DMS53 treated with DMSO at 0.1 percent for 48 hours (cell line): ENCODE data around the gene CIC.

ENCODE experiments used
- DNase-seq: peaks from one replicate; lab custom pipeline; 2025; ENCODE audit not compliant: unreplicated experiment; lab: John Stamatoyannopoulos, UW

Gene CIC

DNA sequence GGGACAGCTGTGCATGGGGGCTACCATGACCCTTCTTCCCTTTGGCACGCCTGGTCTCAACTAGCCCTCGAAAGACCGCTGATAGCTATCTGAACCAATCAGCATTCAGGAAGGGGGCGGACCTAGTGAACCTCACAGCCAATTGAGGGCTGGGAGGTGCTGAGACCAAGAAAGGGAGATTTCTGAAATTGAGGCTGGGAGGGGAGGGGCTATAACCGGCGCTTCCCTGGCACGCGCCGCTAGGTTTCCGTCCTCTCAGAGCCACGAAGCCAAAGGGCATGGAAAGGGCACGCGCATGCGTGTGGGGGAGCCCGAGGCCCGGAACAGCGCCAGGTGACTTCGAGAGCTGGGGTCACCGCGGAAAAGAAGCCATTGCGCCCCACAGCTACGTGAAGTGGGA, 37.6 kb downstream of the CIC start:
- no peak for DNase-seq

DNA sequence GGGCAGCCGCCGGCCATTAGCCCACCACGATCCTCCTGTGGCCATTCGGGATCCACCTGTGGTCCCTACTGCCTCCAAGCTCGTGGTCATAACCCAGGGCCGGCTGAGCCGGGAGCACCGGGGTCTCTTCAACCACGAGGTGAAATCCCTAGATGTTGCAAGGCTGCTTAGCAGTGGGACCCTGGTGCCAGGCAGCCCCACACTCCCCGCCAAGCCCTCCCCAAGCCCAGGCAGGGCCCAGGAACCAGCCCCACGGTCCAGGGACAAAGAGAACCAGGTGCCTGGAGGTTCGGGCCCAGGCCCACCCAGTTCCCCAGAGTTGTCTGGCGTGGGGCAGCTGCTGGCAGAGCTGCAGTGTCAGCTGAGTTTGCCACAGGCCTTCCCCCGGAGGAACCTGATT, 40.6 kb downstream of the CIC start:
- no peak for DNase-seq

DNA sequence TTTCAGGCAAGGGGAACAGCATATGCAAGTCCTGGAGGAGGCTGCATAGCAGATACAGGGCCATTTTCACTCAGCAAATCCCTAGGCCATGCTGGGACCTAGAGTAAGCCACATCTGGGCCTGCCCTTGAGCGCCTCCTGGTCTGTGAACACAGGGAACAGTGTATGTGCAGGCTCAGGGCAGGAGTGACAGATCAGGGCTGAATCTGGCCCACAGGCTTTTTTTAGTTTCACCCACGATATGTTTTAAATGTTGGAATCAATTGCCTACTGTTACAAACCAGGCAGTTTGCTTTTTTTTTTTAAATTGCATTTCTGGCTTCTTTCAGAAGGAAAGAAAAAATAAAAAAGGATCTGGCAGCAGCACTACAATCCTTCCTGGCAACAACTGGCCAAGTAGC, 42.6 kb downstream of the CIC start:
- DNase-seq: no peak

DNA sequence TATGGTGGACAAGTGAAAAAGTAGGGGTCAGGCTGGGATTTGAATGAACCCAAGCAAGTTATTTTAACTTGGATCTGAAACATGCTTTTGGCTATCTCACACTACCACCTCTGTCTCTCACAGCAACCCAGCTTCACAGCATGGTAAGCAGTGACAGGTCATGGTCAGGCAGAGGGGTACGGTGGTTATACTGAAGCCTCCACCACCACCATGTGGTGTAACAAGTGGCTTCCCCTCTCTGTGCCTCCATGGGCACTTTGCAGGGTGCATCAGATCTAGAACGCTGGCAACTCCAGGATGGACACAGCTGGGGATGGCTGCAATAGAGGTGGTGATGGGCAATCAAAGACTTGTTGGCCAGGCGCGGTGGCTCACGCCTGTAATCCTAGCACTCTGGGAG, 43.3 kb downstream of the CIC start:
- DNase-seq: no peak

DNA sequence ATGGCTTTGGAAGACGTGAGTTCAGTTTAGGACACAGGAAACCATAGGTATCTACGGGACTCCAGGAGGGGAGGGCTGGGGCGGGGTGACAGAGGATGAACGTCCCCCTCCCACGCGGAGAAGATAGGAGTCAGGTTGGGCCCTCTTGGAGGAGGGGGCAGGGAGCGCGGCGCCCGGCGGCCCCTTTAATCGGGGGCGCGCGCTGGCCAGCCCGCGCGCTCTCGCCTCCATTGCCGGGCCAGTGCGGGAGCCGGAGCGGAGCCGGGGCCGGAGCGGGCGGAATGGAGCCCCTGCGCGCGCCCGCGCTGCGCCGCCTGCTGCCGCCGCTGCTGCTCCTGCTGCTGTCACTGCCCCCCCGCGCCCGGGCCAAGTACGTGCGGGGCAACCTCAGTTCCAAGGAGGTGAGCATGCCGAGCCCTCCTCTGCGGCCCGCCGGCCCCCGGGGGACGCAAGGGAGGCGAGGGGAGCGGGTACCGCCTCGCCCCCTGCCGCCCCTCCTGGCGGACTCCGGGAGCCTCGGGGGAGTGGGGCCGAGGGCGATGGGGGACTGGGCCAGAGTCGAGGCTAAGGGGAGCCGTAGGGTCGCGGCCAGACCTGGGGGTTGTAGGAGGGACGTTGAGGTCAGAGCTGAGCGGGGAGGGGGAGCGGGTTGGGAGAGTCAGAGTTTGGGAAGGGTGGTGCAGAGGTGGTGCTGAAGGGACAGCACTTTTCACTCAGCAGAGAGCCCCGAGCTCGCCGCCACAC, 44.2 kb downstream of the CIC start, which contains the start of gene TMEM145:
TMEM145 (plus strand) TSS at position 214 of the 744 bp plus-strand sequence; CDS start at position 282, 68 bp downstream.
- peak; percentile 53 for DNase-seq

DNA sequence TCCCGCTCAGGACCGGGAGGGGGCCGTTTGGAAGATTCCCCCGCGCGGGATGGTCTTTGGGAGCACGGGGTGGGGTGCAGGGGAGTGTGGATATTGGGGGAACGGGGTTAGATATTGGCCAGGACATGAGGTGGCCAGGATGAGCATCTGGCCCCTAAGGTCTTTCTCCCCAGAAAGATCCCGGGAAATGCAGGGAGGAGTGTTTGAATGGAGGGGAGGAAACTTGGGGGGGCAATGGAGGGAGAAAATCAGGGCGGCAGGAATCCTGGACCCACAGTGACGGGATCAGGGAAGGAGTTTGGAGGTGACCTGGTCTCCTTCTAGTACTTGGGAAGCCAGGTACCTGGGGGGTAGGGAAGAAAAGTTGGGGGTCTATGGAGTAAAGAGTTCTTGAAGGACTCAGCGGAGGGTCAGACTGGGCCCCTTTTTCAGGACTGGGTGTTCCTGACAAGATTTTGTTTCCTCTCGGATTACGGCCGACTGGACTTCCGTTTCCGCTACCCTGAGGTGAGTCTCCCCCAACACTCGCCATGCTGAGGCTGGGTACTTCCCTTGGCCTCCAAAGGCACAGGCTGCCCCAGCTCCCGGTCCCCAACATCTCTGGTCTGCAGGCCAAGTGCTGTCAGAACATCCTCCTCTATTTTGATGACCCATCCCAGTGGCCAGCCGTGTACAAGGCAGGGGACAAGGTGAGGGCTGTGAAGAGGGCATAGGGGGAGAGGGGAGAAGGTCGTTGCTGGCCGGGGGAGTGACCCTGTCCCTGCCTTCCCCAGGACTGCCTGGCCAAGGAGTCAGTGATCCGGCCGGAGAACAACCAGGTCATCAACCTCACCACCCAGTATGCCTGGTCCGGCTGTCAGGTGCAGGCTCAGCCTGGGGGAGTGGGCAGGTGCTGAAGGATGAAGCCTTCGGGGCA, 45.0 kb downstream of the CIC start:
- no peak for DNase-seq

DNA sequence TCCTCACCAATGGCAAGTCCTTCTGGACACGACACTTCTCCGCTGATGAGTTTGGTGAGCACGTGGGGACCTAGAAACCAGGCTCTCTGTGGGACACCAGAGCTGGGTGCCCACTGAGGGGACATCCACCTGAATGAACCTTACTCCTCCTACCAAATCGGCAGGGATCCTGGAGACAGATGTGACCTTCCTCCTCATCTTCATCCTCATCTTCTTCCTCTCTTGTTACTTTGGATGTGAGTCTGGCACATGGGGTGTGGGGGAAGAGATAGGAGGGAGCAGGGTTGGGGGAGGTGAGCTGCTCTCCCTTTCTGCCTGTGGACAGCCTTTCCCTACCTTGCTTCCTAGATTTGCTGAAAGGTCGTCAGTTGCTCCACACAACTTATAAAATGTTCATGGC, 46.0 kb downstream of the CIC start:
- DNase-seq: no peak

DNA sequence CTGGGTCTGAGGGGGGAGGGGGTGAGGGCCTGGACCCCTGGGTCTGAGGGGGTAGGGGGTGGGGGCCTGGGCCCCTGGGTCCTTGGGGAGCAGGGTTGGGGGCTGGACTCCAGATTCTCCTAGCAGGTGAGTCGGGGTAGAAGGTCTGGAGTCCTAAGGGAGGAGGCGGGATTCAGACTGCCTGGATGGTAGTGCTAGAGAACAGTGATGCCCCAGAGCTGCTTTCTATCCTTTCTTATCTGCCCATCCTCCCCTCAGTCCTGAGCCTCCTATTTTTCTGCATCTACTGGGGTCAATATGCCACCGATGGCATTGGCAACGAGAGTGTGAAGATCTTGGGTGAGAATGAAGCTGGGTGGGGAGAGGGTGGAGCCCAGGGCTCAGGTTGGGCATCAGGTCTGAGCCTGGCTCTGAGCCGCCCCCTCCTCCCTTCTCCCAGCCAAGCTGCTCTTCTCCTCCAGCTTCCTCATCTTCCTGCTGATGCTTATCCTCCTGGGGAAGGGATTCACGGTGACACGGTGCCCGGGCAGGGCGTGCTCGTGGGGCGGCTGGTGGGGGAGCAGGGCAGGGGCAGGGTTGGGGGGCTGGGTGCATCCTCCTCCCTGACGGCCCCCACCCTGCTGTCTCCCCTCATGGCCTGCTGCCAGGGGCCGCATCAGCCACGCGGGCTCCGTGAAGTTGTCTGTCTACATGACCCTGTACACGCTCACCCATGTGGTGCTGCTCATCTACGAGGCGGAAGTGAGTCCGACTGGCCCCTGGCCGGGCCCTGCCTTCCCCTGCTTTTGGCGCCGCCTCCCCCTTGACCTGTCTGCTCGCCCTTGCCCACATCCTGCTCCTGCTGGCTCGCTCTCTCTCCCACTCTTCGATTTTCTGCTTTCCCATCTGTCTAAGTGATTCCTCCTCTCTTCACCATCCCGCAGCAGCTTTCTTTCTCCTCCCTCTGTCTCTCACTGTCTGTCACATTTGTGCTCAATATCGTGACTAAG, 47.5 kb downstream of the CIC start:
- DNase-seq: peak; percentile 82

DNA sequence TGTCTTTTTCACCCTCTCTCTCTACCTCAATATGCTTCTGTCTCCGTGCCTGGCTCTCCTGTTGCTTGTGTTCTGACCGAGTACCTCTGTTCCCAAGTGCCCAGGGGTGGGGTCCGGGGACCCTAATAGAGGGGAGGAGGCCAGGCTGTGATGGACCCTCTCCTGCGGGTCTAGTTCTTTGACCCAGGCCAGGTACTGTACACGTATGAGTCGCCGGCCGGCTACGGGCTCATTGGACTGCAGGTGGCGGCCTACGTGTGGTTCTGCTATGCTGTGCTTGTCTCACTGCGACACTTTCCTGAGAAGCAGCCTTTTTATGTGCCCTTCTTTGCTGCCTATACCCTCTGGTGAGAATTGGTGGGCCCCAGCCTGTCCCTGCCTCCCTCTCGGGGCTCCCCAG, 48.5 kb downstream of the CIC start:
- DNase-seq: no peak

DNA sequence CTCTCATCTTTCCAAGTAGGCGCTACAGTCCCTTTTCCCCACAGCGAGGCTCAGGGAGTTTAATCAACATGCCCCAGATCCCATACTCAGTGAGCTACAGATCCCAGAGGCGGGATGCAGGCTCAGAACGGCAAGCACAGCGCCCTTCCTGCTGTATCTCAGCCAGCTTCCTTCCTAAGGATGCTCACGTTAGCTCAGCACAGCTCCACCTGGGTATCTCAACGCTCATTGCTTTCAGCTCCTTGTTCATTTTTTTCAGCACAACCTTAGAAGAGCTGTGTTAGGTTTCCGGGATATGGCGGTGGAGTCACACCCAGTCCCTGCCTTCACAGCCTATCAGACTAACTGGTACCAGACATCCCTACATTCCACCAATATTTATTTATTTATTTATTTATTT, 53.3 kb downstream of the CIC start:
- no peak for DNase-seq

DNA sequence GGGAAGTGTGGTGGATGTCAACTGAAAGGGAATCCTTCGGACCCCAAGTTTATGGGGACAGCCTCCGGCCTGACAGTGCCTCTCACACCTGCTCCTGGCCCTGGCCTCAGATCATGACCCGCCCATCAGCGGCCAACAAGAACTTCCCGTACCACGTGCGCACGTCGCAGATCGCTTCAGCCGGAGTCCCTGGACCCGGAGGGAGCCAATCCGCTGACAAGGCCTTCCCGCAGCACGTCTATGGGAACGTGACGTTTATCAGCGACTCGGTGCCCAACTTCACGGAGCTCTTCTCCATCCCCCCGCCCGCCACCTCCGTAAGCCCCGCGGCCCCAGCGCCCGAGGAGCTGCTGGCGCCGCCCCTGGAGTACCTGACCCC, 54.4 kb downstream of the CIC start:
- DNase-seq: no peak

DNA sequence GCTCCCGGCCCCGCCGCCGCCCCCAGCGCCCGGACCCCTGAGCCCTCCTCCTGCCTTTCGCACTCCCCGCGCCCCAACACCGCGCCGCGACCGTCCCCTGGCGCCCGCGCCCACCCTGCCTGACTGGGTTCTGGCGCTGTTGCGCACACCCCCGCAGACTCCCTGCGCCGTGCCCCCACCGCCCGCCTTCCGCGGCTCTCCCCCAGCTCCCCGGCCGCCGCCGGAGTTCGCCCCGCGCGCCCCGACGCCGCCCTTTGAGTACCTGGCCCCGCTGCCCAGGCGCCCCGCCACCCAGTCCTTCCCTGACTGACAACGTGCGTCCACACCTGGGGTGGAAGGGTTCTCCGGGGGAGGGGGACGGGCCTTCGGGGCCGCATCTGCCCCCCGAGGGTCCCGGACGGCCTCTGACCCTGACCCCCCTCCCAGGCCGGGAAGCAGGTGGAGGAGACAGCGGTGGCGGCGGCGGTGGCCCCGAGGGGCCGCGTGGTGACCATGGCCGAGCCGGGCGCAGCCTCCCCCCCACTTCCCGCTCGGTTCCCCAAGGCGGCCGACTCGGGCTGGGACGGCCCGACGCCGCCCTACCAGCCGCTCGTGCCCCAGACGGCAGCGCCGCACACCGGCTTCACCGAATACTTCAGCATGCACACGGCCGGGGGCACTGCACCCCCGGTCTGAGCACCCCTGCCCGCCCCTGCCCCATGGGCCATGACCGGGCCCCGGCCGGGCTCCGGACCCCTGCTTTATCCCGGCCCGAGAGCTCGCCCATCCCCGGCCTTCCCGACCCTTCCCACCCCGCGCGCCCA, 55.0 kb downstream of the CIC start:
- DNase-seq: peak; percentile 9

DNA sequence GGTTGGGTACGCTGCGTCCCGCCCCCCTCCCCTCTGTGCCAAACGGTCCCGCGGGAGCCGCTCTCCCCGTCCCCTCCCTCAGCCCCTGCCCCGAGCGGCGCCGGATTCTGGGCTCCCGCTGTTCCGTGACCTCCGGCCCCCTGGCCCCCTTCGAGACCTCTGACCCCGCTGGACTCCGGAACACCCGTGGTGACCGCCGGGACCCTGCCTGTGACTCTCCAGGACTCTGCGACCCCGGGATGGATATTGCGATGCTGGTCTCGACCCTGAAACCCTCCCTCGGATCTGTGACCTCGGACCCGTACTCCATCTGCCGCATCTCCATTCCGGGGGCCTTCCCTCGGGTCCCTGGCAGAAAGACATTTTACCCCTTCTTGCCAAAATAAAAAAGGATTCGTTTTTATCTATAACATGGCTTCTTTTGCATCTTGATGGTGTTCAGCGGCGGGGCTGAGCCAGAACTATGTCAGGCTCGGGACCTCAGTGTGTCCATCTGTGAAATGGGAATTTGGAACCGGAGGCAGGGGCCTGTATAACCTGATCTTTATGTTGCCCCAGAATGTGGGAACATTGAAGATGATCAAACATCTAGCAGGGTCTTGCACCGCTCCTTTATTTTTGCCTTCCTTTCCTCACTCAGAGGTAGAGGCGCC, 55.7 kb downstream of the CIC start:
- no peak for DNase-seq

DNA sequence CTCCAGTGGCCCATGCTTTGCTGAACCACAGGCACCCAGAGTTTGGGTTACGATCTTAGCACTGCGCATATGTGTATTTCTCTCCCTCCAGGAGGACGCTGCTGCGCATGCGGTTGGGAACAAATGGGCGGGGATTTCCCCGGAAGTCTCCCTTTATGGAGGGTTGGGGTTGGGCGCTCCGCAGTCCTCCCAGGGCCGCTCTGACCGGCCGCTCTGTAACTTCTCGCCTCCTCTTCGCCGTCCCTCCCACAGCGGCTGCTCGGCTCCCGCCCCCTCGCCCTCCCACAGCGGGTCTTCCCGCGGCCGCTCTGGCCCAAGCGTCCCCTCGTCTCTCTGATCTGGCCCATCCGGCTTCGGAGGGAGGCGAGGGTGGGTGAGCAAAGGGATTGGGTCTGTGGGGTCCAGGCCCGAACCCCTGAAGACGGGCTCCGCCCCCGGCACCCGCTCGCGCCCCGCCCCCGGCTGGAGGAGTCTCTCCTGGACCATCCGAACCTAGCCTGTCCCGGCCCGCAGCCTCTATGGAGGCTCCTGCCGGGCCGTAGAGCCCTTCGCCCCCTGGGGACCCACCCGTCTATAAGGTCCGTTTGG, 56.4 kb downstream of the CIC start, which contains the start of gene MEGF8:
MEGF8 (plus strand) TSS at position 328 of the 588 bp plus-strand sequence. CDS start 609 bp downstream, outside the sequence.
- peak; percentile 98 for DNase-seq

DNA sequence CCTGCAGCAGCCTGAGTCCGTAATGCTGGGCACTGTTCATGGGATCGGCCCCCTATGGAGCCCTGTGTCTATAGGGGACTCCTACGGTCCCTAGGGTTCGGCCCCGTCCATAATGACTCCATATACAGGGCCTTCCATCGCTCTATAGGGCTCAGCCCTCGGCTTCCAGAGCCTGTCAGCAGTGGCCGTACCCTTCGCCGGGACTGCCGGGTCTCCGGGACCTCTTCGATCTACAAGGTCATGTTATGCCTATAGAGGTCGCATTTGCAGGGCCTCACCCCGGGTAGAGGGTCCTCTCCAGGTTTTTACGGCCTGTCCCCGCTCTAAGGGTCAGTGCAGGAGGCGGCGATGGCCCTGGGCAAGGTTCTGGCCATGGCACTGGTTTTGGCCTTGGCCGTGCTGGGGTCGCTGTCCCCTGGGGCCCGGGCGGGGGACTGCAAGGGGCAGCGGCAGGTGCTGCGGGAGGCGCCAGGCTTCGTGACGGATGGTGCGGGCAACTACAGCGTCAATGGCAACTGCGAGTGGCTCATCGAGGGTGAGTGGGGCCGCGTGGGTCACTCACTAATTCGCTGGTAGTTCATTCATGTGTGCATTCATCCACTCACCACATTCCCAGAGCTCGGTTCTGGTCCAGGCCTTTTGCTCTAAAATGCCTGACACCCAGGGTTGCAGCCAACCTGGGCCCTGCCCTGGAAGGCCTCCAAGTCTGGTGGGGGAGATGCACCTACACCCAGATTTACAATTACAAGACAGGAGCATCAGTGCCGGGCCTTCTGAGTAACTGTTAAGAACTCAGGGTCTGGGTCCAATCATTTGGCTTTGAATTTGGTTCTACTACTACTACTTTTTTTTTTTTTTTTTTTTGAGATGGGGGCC, 57.1 kb downstream of the CIC start:
- no peak for DNase-seq

DNA sequence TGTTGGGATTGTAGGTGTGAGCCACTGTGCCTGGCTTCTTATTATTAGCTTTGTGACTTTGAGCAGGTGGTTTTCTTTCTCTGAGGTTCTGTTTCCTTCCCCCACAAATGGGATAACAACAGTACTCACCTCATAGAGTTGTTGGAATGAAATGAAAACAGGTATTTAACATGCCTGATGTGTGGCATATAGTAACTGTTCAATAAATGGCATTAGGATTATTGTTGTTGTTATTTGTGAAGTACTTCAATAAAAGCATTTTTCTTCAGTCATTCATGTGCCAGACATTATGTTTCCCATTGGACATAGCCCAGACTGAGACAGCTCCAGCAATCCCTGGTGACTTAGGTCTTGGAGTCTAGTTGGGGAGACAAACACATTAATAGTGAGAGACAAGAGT, 57.9 kb downstream of the CIC start:
- no peak for DNase-seq

DNA sequence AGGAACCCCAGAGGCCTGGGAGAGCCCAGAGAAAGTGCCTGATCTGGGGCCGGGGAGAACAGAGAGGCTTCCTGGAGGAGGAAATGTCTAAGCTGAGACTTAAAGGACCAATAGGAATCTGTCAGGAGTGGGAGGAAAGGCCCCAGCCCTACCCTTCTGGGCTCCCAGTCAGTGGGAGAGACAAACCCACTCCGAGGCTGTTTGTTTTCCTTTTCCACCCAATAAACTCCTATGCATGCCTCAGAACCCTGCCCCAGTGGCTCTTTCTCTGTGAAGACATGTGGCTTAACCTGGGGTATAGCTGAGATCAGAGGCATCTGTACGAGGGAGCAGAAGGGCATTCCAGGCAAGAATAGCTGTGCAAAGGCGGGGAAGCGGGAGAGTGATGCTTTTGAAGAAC, 58.3 kb downstream of the CIC start:
- no peak for DNase-seq

DNA sequence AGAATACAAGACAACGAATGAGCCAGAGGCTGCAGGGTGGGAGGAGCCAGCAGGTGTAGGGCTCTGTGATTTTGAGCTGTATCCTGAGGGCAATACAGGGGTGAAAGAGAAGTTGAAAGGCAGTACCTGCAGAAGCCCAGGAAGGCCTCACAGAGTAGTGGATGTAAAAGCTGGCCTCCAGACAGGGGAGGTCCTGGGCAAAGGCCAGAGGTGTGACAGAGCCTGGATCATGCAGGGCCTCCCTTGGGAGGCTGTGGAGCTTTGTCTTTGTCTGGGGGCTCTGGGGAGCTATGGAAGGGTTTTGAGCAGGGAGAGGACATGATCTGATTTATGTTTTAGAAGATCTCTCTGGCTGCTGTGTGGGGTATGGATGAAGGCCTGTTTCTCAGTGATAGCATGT, 59.1 kb downstream of the CIC start:
- no peak for DNase-seq
